ENCODE measurements around the gene SLC44A5.

SLC44A5 gene

DNA sequence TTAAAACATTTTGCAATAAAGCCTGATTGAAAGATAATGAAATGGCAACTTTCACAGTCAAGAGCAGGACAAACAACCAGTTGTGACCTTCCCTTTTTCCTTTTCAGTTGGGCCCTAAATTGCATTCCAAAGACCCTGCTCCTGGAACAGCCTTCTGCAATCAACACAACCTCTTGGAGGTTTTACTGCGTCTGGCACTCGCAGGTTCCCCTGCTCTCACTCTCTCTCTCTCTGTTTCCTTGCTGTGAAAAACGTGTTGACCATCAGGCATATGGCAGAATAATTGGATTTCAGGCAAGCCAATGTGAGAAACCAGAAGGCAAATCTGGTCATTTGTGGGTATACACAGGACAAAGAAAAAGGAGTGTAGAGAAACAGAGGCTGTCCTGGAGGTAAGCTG, 23.2 kb downstream of the SLC44A5 start:
- Histone ChIP-seq H4K8ac (ENCODE audit: low read depth, low read length) (no peak overlapping the region), H2AFZ (ENCODE audit: low read length) (no peak overlapping the region), H2BK5ac (ENCODE audit: low read length) (no peak overlapping the region), H3K4ac (ENCODE audit: low read length) (no peak overlapping the region), H2AK5ac (ENCODE audit: low read depth, low read length) (no peak overlapping the region), H3K23ac (ENCODE audit: low read depth, low read length, poor library complexity) (no peak overlapping the region), H3K9me3 (replicated peaks in 1 of 2; ENCODE audit: control insufficient read depth in 2 of 2, insufficient read depth in 1 of 2, low read depth in 1 of 2, low read length in 2 of 2) (peaks cover 0 to 2% of the 10 kb centered on the region in 2 donors), H3K79me1 (ENCODE audit: low read depth, low read length) (no peaks in the 10 kb centered on the region), H3K4me3 (ENCODE audit: low read length in 2 of 2) (no peak overlapping the region), H3K27ac (replicated peaks; ENCODE audit: low read length) (no peak overlapping the region), H3K9ac (ENCODE audit: low read depth, low read length, poor library complexity) (no peak overlapping the region), H3K14ac (ENCODE audit: low read length) (no peak overlapping the region), H3K18ac (ENCODE audit: low read length) (no peak overlapping the region), H2BK120ac (ENCODE audit: low read depth, low read length) (no peak overlapping the region), H3K36me3 (replicated peaks in 1 of 2; ENCODE audit: control insufficient read depth in 2 of 2, insufficient read depth in 2 of 2, low read length in 2 of 2) (no peaks in the 10 kb centered on the region), H4K91ac (ENCODE audit: low read depth, low read length, poor library complexity) (no peak overlapping the region), H3K4me2 (ENCODE audit: insufficient read depth, low read length, poor library complexity, severe bottlenecking) (no peak overlapping the region), H3K27me3 (ENCODE audit: control insufficient read depth in 3 of 3, insufficient read depth in 3 of 3, low read depth in 1 of 3, low read length in 3 of 3) (no peaks in the 10 kb centered on the region), H2BK12ac (ENCODE audit: low read length) (no peak overlapping the region), H3K4me1 (ENCODE audit: control insufficient read depth in 2 of 2, insufficient read depth in 1 of 2, low read depth in 1 of 2, low read length in 2 of 2) (peaks cover 2 to 10% of the 10 kb centered on the region in 2 donors), H2BK15ac (ENCODE audit: low read length) (no peak overlapping the region)
- no CpG with 5 or more reads among the region's 3 CpGs for WGBS, 2 donors (ENCODE audit: extremely low coverage in 2 of 2, insufficient read length in 2 of 2, insufficient replicate concordance in 1 of 2)
- no peak for DNase-seq (ENCODE audit: low spot score)

DNA sequence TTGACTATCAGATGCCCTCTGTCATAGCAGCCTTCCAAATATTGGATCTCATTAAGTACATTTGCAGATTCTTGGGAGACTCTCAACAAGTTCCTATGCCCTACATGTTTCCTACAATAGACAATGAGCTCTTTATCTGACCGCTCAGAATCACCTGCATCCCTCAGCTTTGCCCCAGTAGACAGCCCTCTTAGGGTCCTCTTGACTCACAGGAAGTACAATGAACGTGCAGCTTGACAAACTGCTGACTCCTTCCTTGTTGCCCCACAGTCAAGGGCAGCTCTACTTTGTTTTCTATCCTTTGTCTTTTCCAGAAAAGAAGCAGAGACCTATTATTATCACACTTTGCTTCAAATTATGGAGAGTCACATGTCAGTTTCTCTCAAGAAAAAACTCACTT, 27.6 kb downstream of the SLC44A5 start:
- Histone ChIP-seq H4K8ac (ENCODE audit: low read depth, low read length) (no peak overlapping the region), H2BK5ac (ENCODE audit: low read length) (no peak overlapping the region), H3K9ac (ENCODE audit: low read depth, low read length, poor library complexity) (no peak overlapping the region), H3K27ac (replicated peaks; ENCODE audit: low read length) (no peak overlapping the region), H3K36me3 (replicated peaks in 1 of 2; ENCODE audit: control insufficient read depth in 2 of 2, insufficient read depth in 2 of 2, low read length in 2 of 2) (no peaks in the 10 kb centered on the region), H3K18ac (ENCODE audit: low read length) (no peak overlapping the region), H2BK15ac (ENCODE audit: low read length) (no peak overlapping the region), H3K4me2 (ENCODE audit: insufficient read depth, low read length, poor library complexity, severe bottlenecking) (no peak overlapping the region), H2AFZ (ENCODE audit: low read length) (peak overlapping the region; percentile 12), H3K27me3 (ENCODE audit: control insufficient read depth in 3 of 3, insufficient read depth in 3 of 3, low read depth in 1 of 3, low read length in 3 of 3) (no peaks in the 10 kb centered on the region), H2BK120ac (ENCODE audit: low read depth, low read length) (no peak overlapping the region), H3K23ac (ENCODE audit: low read depth, low read length, poor library complexity) (no peak overlapping the region), H3K4me1 (ENCODE audit: control insufficient read depth in 2 of 2, insufficient read depth in 1 of 2, low read depth in 1 of 2, low read length in 2 of 2) (peaks cover 0 to 2% of the 10 kb centered on the region in 2 donors), H3K4ac (ENCODE audit: low read length) (no peak overlapping the region), H3K79me1 (ENCODE audit: low read depth, low read length) (no peaks in the 10 kb centered on the region), H3K14ac (ENCODE audit: low read length) (no peak overlapping the region), H2AK5ac (ENCODE audit: low read depth, low read length) (no peak overlapping the region), H3K4me3 (ENCODE audit: low read length in 2 of 2) (no peak overlapping the region), H2BK12ac (ENCODE audit: low read length) (no peak overlapping the region), H3K9me3 (replicated peaks in 1 of 2; ENCODE audit: control insufficient read depth in 2 of 2, insufficient read depth in 1 of 2, low read depth in 1 of 2, low read length in 2 of 2) (no peaks in the 10 kb centered on the region), H4K91ac (ENCODE audit: low read depth, low read length, poor library complexity) (no peak overlapping the region)
- DNase-seq (ENCODE audit: low spot score) = no peak
- no CpG with 5 or more reads among the region's 2 CpGs for WGBS, 2 donors (ENCODE audit: extremely low coverage in 2 of 2, insufficient read length in 2 of 2, insufficient replicate concordance in 1 of 2)

DNA sequence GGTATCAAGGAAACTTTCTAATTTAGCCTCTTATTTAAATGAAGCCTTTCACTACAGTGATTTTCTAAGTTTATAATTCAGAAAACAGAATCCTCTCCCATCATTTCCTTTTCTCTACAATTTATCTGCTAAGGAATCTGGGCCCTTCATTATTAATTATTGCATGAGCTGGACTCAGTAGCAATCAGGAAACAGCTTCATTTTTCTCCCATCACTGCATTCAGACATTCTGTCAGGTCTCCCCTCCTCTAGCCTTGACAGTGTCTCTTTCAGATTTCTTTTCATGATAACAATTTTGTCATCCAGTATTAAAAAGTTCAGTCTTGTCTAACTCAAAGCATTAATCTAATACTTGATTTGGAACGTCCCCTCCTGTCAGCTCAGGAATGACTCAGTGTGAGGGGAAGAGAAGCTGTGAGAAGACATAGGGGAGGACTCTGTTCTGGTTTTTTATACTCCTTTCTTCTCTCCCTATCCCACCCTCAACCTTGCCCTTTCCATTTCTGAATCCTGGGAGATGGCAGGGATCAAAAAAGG, 28.1 kb downstream of the SLC44A5 start:
- no peak overlapping the region for H2AK5ac ChIP-seq (ENCODE audit: low read depth, low read length)
- no CpG with 5 or more reads among the region's 1 CpG for WGBS, 2 donors (ENCODE audit: extremely low coverage in 2 of 2, insufficient read length in 2 of 2, insufficient replicate concordance in 1 of 2)

DNA sequence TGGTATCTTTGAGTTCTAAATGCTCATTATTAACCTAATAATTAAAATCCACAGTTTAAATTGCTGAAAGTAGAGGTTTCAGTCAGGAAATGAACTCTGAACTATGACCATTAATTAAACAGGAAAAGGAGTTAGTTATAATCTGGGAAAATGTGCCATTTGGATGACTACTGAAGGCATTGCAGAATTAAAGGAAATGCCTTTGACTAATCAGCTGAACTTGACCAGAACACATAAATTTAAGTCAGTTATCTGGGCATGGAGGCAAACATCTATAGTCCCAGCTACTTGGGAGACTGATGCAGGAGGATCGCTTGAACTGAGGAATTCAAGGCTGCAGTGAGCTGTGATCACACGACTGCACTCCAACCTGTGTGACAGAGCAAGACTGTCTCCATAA, 31.9 kb downstream of the SLC44A5 start:
- Histone ChIP-seq H3K79me1 (ENCODE audit: low read depth, low read length) (no peaks in the 10 kb centered on the region), H3K18ac (ENCODE audit: low read length) (no peak overlapping the region), H3K9ac (ENCODE audit: low read depth, low read length, poor library complexity) (no peak overlapping the region), H3K27ac (replicated peaks; ENCODE audit: low read length) (no peak overlapping the region), H4K91ac (ENCODE audit: low read depth, low read length, poor library complexity) (no peak overlapping the region), H3K27me3 (ENCODE audit: control insufficient read depth in 3 of 3, insufficient read depth in 3 of 3, low read depth in 1 of 3, low read length in 3 of 3) (no peaks in the 10 kb centered on the region), H2AFZ (ENCODE audit: low read length) (no peak overlapping the region), H3K4me1 (ENCODE audit: control insufficient read depth in 2 of 2, insufficient read depth in 1 of 2, low read depth in 1 of 2, low read length in 2 of 2) (no peaks in the 10 kb centered on the region), H3K36me3 (replicated peaks in 1 of 2; ENCODE audit: control insufficient read depth in 2 of 2, insufficient read depth in 2 of 2, low read length in 2 of 2) (no peaks in the 10 kb centered on the region), H2BK120ac (ENCODE audit: low read depth, low read length) (no peak overlapping the region), H2BK15ac (ENCODE audit: low read length) (no peak overlapping the region), H3K14ac (ENCODE audit: low read length) (no peak overlapping the region), H3K4me3 (ENCODE audit: low read length in 2 of 2) (no peak overlapping the region), H2BK5ac (ENCODE audit: low read length) (no peak overlapping the region), H3K4ac (ENCODE audit: low read length) (no peak overlapping the region), H3K23ac (ENCODE audit: low read depth, low read length, poor library complexity) (no peak overlapping the region), H3K9me3 (replicated peaks in 1 of 2; ENCODE audit: control insufficient read depth in 2 of 2, insufficient read depth in 1 of 2, low read depth in 1 of 2, low read length in 2 of 2) (no peaks in the 10 kb centered on the region), H3K4me2 (ENCODE audit: insufficient read depth, low read length, poor library complexity, severe bottlenecking) (no peak overlapping the region), H4K8ac (ENCODE audit: low read depth, low read length) (no peak overlapping the region), H2AK5ac (ENCODE audit: low read depth, low read length) (no peak overlapping the region), H2BK12ac (ENCODE audit: low read length) (no peak overlapping the region)
- no peak for DNase-seq (ENCODE audit: low spot score)
- no CpG with 5 or more reads among the region's 2 CpGs for WGBS, 2 donors (ENCODE audit: extremely low coverage in 2 of 2, insufficient read length in 2 of 2, insufficient replicate concordance in 1 of 2)

More for the DNA sequence above, 28.1 kb downstream of the SLC44A5 start:
- Histone ChIP-seq H3K9ac (ENCODE audit: low read depth, low read length, poor library complexity) (no peak overlapping the region), H3K36me3 (replicated peaks in 1 of 2; ENCODE audit: control insufficient read depth in 2 of 2, insufficient read depth in 2 of 2, low read length in 2 of 2) (no peaks in the 10 kb centered on the region), H3K18ac (ENCODE audit: low read length) (no peak overlapping the region), H2BK120ac (ENCODE audit: low read depth, low read length) (no peak overlapping the region), H2AFZ (ENCODE audit: low read length) (no peak overlapping the region), H3K4me1 (ENCODE audit: control insufficient read depth in 2 of 2, insufficient read depth in 1 of 2, low read depth in 1 of 2, low read length in 2 of 2) (peaks cover 0 to under 1% of the 10 kb centered on the region in 2 donors), H3K9me3 (replicated peaks in 1 of 2; ENCODE audit: control insufficient read depth in 2 of 2, insufficient read depth in 1 of 2, low read depth in 1 of 2, low read length in 2 of 2) (no peaks in the 10 kb centered on the region), H3K4ac (ENCODE audit: low read length) (no peak overlapping the region), H2BK12ac (ENCODE audit: low read length) (no peak overlapping the region), H3K23ac (ENCODE audit: low read depth, low read length, poor library complexity) (no peak overlapping the region), H3K27ac (replicated peaks; ENCODE audit: low read length) (no peak overlapping the region), H3K27me3 (ENCODE audit: control insufficient read depth in 3 of 3, insufficient read depth in 3 of 3, low read depth in 1 of 3, low read length in 3 of 3) (no peaks in the 10 kb centered on the region), H3K79me1 (ENCODE audit: low read depth, low read length) (no peaks in the 10 kb centered on the region), H4K91ac (ENCODE audit: low read depth, low read length, poor library complexity) (no peak overlapping the region), H4K8ac (ENCODE audit: low read depth, low read length) (no peak overlapping the region), H2BK15ac (ENCODE audit: low read length) (no peak overlapping the region), H3K14ac (ENCODE audit: low read length) (no peak overlapping the region), H3K4me2 (ENCODE audit: insufficient read depth, low read length, poor library complexity, severe bottlenecking) (no peak overlapping the region), H3K4me3 (ENCODE audit: low read length in 2 of 2) (no peak overlapping the region), H2BK5ac (ENCODE audit: low read length) (no peak overlapping the region)
- DNase-seq (ENCODE audit: low spot score) = no peak
